ENCODE data around the gene TBPL1.

- TF ChIP-seq CTCF (IDR thresholded peaks at IDR 0.05) (no peak), POLR2AphosphoS5 (IDR thresholded peaks at IDR 0.05; ENCODE audit: low read depth, low read length) (no peak), REST (IDR thresholded peaks at IDR 0.05; ENCODE audit: insufficient read depth in 1 of 2, low read depth in 2 of 2, low read length in 1 of 2) (no peak), SIN3A (IDR thresholded peaks at IDR 0.05; ENCODE audit: borderline replicate concordance, insufficient read depth, low read depth, low read length) (no peak), TCF7L2 (IDR thresholded peaks at IDR 0.05; ENCODE audit: low read depth, low read length) (no peak)
These were observed 33.7 kb upstream of the TBPL1 start for GRCh38 chr6:133919362-133919761.
